DOHH2 (cell line): ENCODE measurements around the gene KCNH5.

Experiments
- CTCF ChIP-seq: fragments of 200-600 bp; sonication (generic); IDR thresholded peaks from one replicate; pipeline ENCODE4 v1.5.1; 2014; ENCODE audit warnings: antibody characterized with exemption, mild to moderate bottlenecking, low read depth, low read length; ENCODE audit not compliant: poor library complexity, severe bottlenecking
- EZH2phosphoT487 ChIP-seq: fragments of 200-600 bp; sonication (generic); IDR thresholded peaks from 2 replicates; pipeline ENCODE4 v1.6.1; 2017; ENCODE audit warnings: borderline replicate concordance, mild to moderate bottlenecking, antibody characterized with exemption, low read length, moderate library complexity, mixed read lengths

GRCh38 chr14:62777510-62777909, 267.7 kb downstream of the KCNH5 start:
- no peak for TF ChIP-seq CTCF
- no peak for TF ChIP-seq EZH2phosphoT487
